ENCODE measurements around the gene PPP3R1.

PPP3R1 gene

DNA sequence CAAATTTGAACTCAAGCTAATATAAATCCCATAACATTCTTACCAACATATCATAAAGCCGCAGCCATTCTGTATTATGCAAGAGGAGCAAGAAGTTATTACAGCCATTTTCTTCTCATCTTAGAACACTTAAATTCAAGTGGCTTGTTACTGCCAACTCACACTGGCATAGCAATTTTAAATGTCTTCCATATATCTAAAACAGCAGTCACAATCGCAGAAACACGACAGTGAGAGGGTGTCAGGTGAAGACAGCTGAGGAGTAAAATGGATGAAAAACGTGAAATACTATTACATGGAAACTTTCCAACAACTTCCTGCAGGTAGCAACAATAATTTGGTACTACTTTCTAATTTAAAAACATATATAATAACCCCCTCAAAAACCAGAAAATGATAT lies 17.9 kb downstream of the PPP3R1 start:
- no peak for DNase-seq (ENCODE audit: low read depth, low spot score)

DNA sequence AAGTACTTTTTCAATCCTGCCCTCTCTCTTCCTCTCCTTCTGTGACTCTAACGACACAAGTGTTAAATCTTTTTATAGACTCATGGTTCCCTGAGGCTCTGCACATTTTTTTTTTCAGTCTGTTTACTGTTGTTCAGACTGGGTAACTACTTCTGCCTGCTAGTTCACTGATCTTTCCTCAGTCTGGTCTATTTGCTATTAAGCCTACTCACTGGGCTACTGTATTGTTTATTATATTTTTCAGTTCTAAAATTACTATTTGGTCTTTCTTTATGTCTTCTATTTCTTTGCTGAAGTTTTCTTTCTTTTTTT lies 21.3 kb downstream of the PPP3R1 start:
- DNase-seq (ENCODE audit: low read depth, low spot score), result no peak

DNA sequence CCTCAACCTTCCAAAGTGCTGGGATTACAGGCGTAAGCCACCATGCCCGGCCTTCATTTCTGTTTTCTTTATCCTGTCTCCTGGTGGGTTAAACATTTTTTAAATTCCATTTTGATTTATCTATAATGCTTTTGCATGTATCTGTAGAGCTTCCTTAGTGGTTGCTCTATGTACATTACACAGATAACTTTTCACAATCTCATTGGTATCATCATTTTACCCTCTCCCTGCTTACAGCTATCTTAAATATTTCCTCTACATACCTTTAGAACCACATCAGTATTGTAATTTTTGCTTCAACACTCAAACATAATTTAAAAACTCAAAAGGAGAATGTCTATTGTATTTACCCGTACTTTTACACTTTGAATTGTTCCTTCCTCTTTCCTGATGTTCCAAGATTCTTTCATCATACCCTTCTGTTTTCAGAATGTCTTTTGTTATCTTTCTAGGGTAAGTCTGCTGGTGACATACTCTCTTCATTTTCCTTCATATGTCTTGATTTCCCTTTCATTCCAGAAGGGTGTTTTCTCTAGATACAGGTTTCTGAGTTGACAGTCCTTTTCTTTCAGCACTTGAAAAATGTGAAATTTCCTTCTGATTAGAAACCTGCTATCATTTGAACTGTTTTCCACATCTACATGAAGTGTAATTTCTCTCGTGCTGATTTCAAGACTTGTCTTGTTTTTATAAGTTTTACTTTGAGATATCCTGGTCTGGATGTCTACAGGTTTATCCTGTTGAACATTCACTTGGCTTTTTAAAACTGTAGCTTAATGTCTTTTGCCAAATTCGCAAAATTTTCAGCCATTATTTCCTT lies 21.9 kb downstream of the PPP3R1 start:
- no peak for DNase-seq (ENCODE audit: low read depth, low spot score)

DNA sequence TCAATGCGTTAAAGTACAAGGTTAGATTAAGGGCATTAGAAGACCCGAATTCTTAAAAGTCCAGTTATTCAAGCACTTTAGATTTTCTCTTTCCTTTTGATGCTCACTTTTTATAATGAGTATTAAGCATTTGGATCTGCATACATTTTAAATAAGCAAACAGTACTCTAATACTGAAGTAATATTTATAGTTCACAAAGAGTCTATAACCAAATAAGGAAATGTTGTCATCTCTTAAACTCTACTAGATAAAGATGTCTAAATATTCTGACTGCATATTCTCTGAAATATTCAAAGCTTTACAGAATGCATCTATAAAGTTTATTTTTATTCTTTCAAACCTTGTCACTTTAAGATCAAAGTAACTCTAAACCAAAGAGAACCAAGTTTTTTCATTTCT lies 25.5 kb downstream of the PPP3R1 start:
- DNase-seq (ENCODE audit: low read depth, low spot score), result no peak

DNA sequence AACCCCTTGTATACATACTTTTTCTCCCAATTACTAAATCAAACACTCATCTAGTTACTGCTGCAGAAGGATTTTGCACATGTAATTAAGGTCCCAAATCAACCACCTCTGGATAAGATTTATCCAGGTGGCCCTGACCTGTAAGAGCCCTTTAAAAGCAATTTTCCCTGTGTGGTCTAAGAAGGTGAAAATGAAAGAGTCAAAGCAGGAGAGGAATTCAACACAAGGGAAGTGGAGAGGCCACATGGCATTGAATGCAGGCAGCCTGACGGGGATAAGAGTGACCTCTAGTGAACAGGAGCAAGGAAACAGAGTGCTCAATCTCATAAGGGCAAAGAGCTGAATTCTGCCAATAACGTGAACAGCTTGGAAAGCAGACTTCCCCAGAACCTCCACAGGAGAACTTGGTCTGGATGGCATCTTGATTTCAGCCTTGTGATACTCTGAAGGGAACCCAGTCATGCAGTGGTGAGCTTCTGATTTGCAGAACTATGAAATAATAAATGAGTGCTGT lies 27.2 kb downstream of the PPP3R1 start:
- DNase-seq (ENCODE audit: low read depth, low spot score), result no peak

DNA sequence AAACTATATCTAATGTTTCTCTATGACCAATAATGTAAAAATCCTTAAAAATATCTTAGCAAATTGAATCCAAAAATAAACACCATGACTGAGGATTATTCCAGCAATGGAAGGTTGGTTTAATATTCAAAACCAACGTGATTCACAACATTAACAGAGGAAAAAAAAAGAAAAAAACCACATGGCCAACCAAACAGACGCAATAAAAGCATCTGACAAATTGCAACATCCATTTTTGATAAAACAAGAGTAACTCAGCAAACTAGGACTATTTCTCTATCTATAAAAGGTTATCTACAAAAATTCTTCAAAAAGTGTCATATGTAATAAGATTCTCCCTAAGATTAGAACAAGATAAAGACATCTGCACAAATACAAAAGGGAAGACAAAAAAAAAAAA lies 28.9 kb downstream of the PPP3R1 start:
- no peak for DNase-seq (ENCODE audit: low read depth, low spot score)

DNA sequence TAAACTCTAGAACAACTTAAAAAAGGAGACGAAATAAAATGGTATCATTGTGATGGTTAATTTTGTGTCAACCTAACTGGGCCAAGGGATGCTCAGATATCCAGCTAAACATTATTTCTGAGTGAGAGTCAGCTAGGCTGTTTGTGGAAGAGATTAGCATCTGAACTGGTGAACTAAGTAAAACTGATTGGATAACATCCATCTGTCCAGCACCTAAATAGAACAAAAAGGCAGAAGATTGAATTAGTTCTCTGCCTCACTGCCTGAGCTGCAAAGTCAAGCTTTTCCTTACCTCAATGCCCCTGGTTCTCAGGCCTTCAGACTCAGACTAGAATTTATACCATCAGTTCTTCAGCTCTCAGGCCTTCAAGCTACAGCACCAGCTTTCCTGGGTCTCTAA lies 30.0 kb downstream of the PPP3R1 start:
- no peak for DNase-seq (ENCODE audit: low read depth, low spot score)

DNA sequence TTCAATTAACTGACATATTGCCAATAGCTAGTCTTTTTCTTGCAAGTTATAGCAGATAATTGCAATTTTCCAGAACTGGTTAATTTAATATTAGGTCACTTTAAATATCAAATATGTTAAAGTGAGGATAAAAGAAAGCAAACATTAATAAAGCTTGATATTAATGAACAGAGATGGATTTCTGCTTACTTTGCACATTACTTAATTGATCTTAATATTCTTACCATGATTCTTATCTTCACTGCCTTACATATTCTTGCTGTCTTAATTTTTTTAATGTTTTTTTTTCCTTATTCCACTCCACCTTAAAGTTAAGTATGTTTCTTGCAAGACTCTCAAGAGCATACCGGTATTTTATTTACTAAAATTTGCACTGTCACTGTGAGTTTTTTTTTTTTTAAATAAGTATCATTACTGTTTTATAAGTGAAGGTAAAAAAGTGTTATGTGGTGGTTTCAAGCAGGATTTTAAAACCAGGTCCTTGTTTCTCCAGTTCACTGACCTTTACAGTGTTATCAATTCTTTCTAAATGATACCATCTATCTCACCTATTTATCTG lies 33.9 kb downstream of the PPP3R1 start:
- DNase-seq (ENCODE audit: low read depth, low spot score), result no peak

DNA sequence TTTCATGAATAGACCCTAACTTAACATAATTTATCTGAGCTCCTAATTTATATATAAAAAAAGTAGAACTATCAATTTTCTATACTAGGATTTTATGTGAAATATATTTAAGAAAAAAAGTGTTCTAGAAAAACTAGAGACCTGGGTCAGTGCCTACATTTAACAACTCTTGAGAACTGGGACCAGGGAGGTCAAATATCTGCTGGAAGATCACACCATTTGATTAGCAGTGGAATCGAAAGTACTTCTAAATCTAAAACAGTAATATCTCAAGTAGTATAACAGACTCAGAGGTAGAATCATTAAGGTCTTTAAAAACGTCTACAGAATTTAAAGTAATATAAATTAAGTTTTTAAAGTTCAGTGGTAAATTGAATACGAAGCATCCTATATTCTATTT lies 34.6 kb downstream of the PPP3R1 start:
- no peak for DNase-seq (ENCODE audit: low read depth, low spot score)

DNA sequence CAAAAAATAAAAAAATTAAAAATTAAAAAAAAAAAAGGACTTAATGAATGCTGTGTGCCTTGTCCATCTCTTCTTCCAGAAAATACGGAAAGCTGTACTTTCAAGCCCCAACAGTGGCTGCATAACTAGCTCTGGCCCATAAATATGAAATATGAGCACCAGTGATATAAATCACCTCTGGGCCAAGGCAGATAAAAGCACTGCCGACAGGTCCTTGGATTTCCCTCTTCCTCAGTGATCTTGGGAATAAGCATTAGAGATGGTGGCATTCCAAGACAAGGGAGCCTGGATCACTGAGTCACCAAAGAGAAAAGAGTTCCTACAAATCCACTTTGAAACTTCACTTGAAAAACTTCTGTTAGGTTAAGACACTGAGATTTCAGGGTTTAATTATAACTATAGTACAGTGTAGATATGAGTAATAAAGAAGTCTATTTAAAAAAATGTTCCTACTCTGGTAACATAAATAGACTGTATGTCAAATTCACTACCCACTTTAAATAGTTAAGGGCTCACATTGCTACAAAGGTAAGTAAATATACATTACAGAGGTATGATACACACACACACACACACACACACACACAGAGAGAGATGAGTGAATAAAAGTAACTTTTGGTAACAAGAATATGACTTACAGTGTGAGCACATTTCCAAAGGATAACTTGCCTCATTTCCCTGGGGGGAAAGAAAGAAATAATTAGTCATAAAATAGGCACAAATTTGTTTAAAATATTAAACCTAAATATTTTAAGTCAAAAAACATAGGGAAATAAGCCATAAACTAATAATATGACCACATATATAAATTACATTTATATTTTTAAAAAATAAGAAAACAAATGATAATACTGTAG lies 35.6 kb downstream of the PPP3R1 start:
- no peak for DNase-seq (ENCODE audit: low read depth, low spot score)

DNA sequence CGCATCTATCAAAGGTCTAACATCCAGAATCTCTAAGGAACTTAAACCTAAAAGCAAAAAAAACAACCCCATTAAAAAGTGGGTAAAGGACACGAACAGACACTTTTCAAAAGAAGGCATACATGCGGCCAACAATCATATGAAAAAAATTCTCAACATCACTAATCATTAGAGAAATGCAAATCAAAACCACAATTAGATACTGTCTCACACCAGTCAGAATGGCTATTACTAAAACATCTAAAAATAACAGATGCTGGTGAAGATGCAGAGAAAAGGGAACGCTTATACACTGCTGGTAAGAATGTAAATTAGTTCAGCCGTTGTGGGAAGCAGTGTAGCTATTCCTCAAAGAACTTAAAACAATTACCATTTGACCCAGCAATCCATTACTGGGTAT lies 38.0 kb downstream of the PPP3R1 start:
- no peak for DNase-seq (ENCODE audit: low read depth, low spot score)

DNA sequence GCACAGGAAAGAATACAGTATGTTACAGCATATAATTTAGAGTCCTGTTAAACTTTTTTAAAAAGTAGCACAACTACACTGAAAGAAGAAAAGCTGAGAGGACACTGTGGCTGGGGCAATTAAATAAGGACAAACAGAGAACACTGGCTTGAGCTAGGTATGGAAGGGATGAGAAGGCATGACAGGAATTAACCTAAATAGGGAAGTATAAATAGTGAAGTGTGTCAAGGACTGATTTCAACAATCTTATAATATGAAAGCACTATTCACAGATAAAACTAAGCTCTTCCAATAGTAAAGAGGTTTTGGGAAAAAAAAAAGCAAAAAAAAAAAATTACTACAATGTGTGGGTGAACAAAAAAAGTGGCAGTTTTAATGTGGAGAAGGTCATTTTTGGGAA lies 45.5 kb downstream of the PPP3R1 start:
- DNase-seq (ENCODE audit: low read depth, low spot score), result no peak

DNA sequence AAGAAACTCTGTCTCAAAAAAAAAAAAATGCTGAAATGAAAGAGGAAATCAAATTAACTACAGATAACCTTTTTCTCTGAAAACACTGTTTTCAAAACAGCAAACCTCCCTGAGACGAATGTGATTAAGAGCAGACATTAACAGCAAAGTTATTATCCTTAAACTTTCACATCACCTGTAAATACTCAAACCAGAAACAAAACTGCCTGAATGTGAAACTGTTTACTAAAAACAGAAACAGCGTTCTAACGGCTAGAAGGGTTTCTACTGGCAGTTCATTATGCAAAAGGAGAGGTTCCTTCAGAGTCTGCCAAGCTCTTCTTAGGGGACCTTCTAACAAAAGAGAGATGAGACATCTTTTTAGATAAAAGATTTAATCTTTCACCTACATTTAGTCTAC lies 48.7 kb downstream of the PPP3R1 start:
- no peak for DNase-seq (ENCODE audit: low read depth, low spot score)

DNA sequence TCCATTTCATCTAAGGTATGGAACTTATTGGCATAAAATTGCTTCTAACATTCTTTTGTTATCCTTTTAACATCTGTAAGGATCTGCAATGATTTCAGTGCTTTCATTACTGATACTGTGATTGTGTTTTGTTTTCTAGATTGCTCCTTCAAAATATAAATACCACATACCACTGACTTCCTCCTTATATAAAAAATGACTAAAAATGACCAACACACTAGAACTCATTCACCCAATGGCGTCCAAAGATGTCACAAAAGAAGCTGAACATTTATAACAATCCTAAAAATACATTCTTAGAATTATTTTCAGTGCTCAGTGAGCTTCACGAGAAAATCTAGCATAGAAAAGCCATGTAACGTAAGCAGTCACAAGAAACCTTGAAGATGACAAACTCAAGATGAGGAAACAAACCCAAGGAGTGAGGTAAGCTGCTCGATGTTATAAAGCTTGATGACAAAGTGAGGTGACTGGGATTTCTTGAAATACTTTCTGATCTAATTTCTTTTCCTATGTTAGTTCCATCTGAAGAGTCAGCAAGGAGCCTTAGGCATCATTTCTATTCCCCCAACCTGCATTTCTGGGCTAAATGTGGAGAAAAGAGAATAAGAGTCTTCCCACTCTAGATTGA lies 52.1 kb downstream of the PPP3R1 start:
- no peak for DNase-seq (ENCODE audit: low read depth, low spot score)

DNA sequence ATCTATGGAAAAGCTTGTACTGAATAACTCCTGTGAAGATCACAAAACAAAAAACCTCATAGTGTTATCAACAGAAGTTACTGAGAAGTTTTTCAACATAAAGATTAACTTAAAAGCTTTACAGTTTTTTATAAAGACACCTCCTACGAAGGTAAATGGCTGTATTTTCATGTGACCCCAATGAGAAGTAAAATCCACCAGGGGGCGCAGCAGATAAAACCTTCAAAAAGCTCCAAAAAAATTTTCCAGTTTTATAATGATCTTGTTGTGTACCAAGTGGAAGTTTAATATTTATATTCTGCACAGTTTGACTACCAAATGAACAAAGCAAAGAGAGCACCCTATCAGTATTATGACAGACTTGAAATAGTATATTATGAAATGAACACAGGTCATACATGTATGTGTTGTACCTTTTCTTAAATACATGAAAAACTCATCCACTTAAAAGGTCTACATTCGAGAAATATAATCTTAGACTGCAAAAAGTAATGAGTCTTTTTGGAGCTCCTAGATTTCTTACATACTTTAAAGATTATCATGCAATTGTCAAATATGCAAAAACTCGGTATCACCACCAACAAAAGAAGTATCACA lies 56.1 kb downstream of the PPP3R1 start:
- peak; percentile 26 for DNase-seq (ENCODE audit: low read depth, low spot score)

DNA sequence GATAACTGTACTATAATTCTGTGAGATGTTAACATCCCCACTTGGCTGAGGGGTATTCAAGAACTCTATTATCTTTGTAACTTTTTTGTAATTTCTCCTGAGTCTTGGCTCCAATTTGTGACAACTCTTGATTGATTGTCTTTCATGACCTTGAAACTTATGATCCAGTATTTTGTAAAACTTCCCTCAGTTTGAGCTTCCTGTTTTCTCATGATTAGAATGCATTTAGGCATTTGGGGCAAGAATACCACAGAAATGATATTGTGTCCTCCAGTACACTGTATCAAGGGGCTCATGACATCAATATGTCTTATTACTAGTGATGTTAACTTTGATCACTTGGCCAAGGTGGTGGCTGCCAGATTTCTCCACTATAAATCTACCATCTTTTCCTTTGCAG lies 57.2 kb downstream of the PPP3R1 start:
- no peak for DNase-seq (ENCODE audit: low read depth, low spot score)

DNA sequence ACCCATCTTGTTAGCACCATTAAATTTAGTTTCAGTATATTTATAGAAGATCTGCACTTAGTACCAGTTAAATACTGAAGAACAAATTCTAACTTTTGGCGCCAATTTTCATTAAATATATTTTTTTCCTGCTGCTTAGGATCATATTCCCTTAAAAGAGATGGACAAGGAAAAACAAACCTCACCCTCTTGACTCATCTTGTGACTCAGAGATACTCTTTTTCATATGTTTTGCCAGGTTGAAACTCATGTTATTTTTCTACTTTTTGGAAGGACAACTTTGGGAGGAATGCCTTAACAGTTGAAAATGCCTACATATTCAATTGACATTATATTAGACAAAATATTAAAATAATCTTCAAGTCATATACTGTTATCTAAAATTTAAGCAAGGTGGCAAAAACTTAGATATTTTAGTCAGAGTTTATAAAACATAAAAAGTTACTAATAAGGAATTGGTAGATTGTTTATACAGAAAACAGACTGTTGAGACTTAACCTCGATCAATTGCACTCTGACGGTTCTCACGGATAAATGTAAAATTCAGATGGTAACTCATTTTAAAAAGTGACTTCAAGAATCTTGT lies 58.5 kb downstream of the PPP3R1 start:
- DNase-seq (ENCODE audit: low read depth, low spot score), result peak; percentile 21

DNA sequence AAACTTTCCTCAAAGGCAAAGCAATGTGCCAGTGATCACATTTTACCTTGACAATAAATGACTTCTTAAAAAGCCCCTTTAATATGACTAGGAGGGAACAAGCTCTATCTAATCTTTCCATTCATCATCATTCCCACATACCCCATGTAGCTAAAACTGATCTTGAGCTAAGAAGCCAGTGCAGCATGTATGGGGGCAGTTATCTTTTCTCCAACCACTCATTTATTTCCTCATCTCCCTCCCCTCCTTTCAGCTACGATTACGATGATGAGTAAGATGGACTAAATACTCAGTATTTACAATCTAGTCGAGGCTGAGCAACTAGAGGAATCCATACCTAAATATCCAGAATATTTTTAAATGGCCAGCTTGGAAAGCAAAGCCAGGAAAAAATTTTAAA lies 59.2 kb downstream of the PPP3R1 start:
- no peak for DNase-seq (ENCODE audit: low read depth, low spot score)

DNA sequence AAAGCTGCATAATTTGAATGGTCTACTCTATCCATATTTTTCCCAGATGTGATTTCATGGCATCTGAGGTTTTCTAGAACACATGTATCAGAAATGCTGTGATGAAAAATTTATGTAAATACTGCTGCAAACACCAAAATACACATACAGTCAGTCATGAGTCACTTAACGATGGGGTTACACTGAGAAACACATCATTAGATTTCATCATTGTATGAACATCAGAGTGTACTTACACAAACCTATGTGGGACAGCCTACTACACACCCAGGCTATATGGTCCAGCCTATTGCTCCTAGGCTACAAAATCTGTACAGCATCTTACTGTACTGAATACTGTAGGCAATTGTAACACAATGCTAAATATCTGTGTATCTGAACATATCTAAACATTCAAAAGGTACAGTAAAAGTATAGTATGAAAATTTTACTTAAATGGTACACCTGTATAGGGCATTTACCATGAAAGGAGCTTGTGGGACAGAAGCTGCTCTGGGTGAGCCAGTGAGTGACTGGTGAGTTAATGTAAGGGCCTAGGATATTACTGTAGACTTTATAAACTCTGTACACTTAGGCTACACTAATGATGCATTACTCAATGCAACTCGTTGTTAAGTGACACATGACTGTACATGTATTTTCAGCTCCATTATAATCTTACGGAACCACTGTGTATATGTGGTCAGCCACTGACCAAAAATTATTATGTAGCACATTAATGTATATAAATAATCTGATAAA lies 61.2 kb downstream of the PPP3R1 start:
- DNase-seq (ENCODE audit: low read depth, low spot score), result no peak

DNA sequence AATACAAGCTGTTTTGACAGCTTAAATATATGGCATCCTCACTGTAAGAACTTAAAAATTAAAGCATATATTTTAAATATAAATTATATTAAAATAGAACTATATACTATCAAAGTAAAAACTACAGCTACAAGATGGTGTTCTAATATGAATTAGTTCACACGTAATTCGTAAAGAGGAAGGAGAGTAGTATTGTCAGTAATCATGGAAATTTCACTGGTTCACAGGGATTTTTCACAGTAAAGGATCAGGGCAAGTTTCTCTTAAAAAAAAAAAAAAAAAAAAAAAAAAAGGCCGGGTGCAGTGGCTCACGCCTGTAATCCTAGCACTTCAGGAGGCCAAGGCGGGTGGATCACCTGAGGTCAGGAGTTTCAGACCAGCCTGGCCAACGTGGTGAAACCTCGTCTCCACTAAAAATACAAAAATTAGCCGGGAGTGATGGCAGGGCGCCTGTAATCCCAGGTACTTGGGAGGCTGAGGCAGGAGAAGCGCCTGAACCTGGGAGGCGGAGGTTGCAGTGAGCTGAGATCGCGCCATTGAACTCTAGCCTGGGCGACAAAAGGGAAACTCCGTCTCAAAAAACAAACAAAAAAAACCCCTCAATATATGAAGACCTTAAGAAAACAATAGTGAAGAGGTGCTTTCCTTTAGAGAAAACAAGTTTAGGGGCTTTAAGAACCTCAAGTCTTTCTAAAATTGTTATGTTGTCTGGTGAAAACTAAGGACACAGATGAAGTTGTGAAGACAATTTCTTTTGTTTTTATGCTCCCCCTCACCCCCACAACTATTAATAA lies 62.1 kb downstream of the PPP3R1 start:
- DNase-seq (ENCODE audit: low read depth, low spot score), result no peak

Measured in smooth muscle cell of the brain vasculature (primary cell).